ENCODE results near the gene PRDM1. TPM values are rescaled to one million over a fixed set of nuclear protein-coding genes. Genes with fewer than 3 reads are reported as not detected.

The PRDM1 gene
- total RNA-seq, 1 experiment from 2014 or later: 0.11 TPM

- Histone ChIP-seq H3K9me3 (ENCODE audit: low read length) (no peaks in the 10 kb centered on the region), H3K9ac (ENCODE audit: low read length) (peak overlapping the region; percentile 47), H3K27ac (ENCODE audit: low read length) (peak overlapping the region; percentile 76), H3K4me1 (ENCODE audit: low read length) (peaks cover 58% of the 10 kb centered on the region), H2AFZ (ENCODE audit: low read length) (peak overlapping the region; percentile 68), H3K36me3 (ENCODE audit: insufficient read depth, low read length) (no peaks in the 10 kb centered on the region), H3K79me2 (ENCODE audit: low read length) (no peaks in the 10 kb centered on the region), H3K27me3 (ENCODE audit: low read length) (peaks cover 2% of the 10 kb centered on the region; the same call in 1 of the 2 replicates), H4K20me1 (ENCODE audit: insufficient read depth, low read depth, low read length) (no peaks in the 10 kb centered on the region), H3K4me3 (ENCODE audit: low read length) (peak overlapping the region; percentile 69), H3K4me2 (ENCODE audit: low read depth, low read length, poor library complexity, severe bottlenecking) (peak overlapping the region; percentile 92), H3K9me2 (replicated peaks; ENCODE audit: insufficient read depth, low read length) (no peaks in the 10 kb centered on the region)
- DNase-seq: no peak
Observed at GRCh38 chr6:106084989-106085691, 996 bp upstream of the PRDM1 start.

GRCh38 chr6:106085692-106085983, 498 bp upstream of the PRDM1 start:
- Histone ChIP-seq H3K4me1 (ENCODE audit: low read length) (peaks cover 58% of the 10 kb centered on the region), H3K9me3 (ENCODE audit: low read length) (no peaks in the 10 kb centered on the region), H3K4me3 (ENCODE audit: low read length) (peak overlapping the region; percentile 69), H3K9me2 (replicated peaks; ENCODE audit: insufficient read depth, low read length) (no peaks in the 10 kb centered on the region), H3K4me2 (ENCODE audit: low read depth, low read length, poor library complexity, severe bottlenecking) (peak overlapping the region; percentile 92), H3K27me3 (ENCODE audit: low read length) (peaks cover 2% of the 10 kb centered on the region; the same call in 1 of the 2 replicates), H4K20me1 (ENCODE audit: insufficient read depth, low read depth, low read length) (no peaks in the 10 kb centered on the region), H2AFZ (ENCODE audit: low read length) (peak overlapping the region; percentile 68), H3K36me3 (ENCODE audit: insufficient read depth, low read length) (no peaks in the 10 kb centered on the region), H3K79me2 (ENCODE audit: low read length) (no peaks in the 10 kb centered on the region), H3K27ac (ENCODE audit: low read length) (peak overlapping the region; percentile 76), H3K9ac (ENCODE audit: low read length) (peak overlapping the region; percentile 47)
- DNase-seq: no peak

DNA sequence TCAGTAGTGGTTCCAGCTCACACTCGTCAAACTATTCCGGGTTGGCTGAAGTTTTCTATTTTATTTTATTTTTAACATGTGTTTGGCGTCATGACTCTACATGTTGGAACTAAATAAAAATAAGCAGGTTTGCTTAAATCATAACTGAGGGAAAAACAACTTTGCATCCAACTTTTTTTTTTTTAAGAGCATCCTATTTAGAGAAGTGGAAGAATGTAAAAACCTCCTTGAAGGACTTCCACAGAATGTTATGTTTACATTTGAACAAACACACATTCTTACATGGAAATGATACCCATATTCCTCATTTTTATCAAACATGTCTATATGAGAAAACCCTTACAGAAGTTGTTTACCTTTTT, 659 bp downstream of the PRDM1 start:
- no peaks in the 10 kb centered on the region for H3K36me3 ChIP-seq (ENCODE audit: insufficient read depth, low read length)
- H3K79me2 ChIP-seq (ENCODE audit: low read length): no peaks in the 10 kb centered on the region
- H3K4me2 ChIP-seq (ENCODE audit: low read depth, low read length, poor library complexity, severe bottlenecking): peak overlapping the region; percentile 92
- H3K9ac ChIP-seq (ENCODE audit: low read length): peak overlapping the region; percentile 47
- no peaks in the 10 kb centered on the region for H4K20me1 ChIP-seq (ENCODE audit: insufficient read depth, low read depth, low read length)
- no peak overlapping the region for H3K27ac ChIP-seq (ENCODE audit: low read length)
- no peaks in the 10 kb centered on the region for H3K9me2 ChIP-seq (replicated peaks; ENCODE audit: insufficient read depth, low read length)
- peak overlapping the region; percentile 69 for H3K4me3 ChIP-seq (ENCODE audit: low read length)
- H3K4me1 ChIP-seq (ENCODE audit: low read length): peaks cover 62% of the 10 kb centered on the region
- H3K27me3 ChIP-seq (ENCODE audit: low read length): peaks cover 2% of the 10 kb centered on the region; the same call in 1 of the 2 replicates
- no peaks in the 10 kb centered on the region for H3K9me3 ChIP-seq (ENCODE audit: low read length)
- no peak for DNase-seq
- H2AFZ ChIP-seq (ENCODE audit: low read length): no peak overlapping the region

- H3K36me3 ChIP-seq (ENCODE audit: insufficient read depth, low read length): no peaks in the 10 kb centered on the region
- H3K9ac ChIP-seq (ENCODE audit: low read length): peak overlapping the region; percentile 47
- peaks cover 62% of the 10 kb centered on the region for H3K4me1 ChIP-seq (ENCODE audit: low read length)
Observed at GRCh38 chr6:106087548-106088325, 1.6 kb downstream of the PRDM1 start.

GRCh38 chr6:106090001-106090400, 3.9 kb downstream of the PRDM1 start:
- Histone ChIP-seq H3K27me3 (ENCODE audit: low read length) (peaks cover 2% of the 10 kb centered on the region; the same call in 1 of the 2 replicates), H3K9me2 (replicated peaks; ENCODE audit: insufficient read depth, low read length) (no peaks in the 10 kb centered on the region), H3K79me2 (ENCODE audit: low read length) (no peaks in the 10 kb centered on the region), H3K27ac (ENCODE audit: low read length) (no peak overlapping the region), H3K36me3 (ENCODE audit: insufficient read depth, low read length) (no peaks in the 10 kb centered on the region), H2AFZ (ENCODE audit: low read length) (no peak overlapping the region), H3K9me3 (ENCODE audit: low read length) (no peaks in the 10 kb centered on the region), H3K9ac (ENCODE audit: low read length) (no peak overlapping the region), H3K4me2 (ENCODE audit: low read depth, low read length, poor library complexity, severe bottlenecking) (no peak overlapping the region), H3K4me1 (ENCODE audit: low read length) (peaks cover 50% of the 10 kb centered on the region), H4K20me1 (ENCODE audit: insufficient read depth, low read depth, low read length) (no peaks in the 10 kb centered on the region), H3K4me3 (ENCODE audit: low read length) (no peak overlapping the region)
- DNase-seq: peak; percentile 57

More at GRCh38 chr6:106087548-106088325, 1.6 kb downstream of the PRDM1 start:
- peaks cover 2% of the 10 kb centered on the region; the same call in 1 of the 2 replicates for H3K27me3 ChIP-seq (ENCODE audit: low read length)
- H2AFZ ChIP-seq (ENCODE audit: low read length): no peak overlapping the region
- H3K4me3 ChIP-seq (ENCODE audit: low read length): peak overlapping the region; percentile 69; the same call in 1 of the 2 replicates
- peak overlapping the region; percentile 92 for H3K4me2 ChIP-seq (ENCODE audit: low read depth, low read length, poor library complexity, severe bottlenecking)
- no peaks in the 10 kb centered on the region for H3K9me2 ChIP-seq (replicated peaks; ENCODE audit: insufficient read depth, low read length)
- no peak for DNase-seq
- no peaks in the 10 kb centered on the region for H4K20me1 ChIP-seq (ENCODE audit: insufficient read depth, low read depth, low read length)
- no peaks in the 10 kb centered on the region for H3K79me2 ChIP-seq (ENCODE audit: low read length)
- H3K9me3 ChIP-seq (ENCODE audit: low read length): no peaks in the 10 kb centered on the region
- no peak overlapping the region for H3K27ac ChIP-seq (ENCODE audit: low read length)

DNA sequence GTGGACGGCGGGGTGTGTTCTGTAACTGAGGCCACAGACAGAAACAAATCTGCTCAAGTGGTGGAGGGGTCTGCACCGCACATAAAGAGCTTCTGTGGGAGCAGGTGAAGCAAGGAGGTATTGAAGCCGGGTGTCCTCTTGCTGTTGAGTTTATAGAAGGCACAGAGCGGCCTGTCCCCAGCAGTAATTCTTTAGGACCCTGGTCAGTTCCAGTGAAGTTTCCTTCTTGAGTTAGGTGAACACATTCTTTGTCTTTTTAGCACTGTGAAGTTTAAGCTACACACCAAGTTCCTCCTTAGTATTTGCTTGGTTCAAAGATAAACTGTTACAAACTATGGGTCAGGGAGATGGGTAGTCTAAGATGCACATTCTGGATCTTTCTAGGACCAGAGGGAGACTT, 6.1 kb downstream of the PRDM1 start:
- no peak overlapping the region for H3K27ac ChIP-seq (ENCODE audit: low read length)
- H3K4me1 ChIP-seq (ENCODE audit: low read length): peaks cover 34% of the 10 kb centered on the region
- no peaks in the 10 kb centered on the region for H3K36me3 ChIP-seq (ENCODE audit: insufficient read depth, low read length)
- H3K9me3 ChIP-seq (ENCODE audit: low read length): no peaks in the 10 kb centered on the region
- no peak overlapping the region for H3K9ac ChIP-seq (ENCODE audit: low read length)
- H3K27me3 ChIP-seq (ENCODE audit: low read length): peaks cover 2% of the 10 kb centered on the region; the same call in 1 of the 2 replicates
- H3K4me3 ChIP-seq (ENCODE audit: low read length): no peak overlapping the region
- H3K9me2 ChIP-seq (replicated peaks; ENCODE audit: insufficient read depth, low read length): no peaks in the 10 kb centered on the region
- H2AFZ ChIP-seq (ENCODE audit: low read length): no peak overlapping the region
- no peak overlapping the region for H3K4me2 ChIP-seq (ENCODE audit: low read depth, low read length, poor library complexity, severe bottlenecking)
- H3K79me2 ChIP-seq (ENCODE audit: low read length): no peaks in the 10 kb centered on the region
- no peak for DNase-seq
- H4K20me1 ChIP-seq (ENCODE audit: insufficient read depth, low read depth, low read length): no peaks in the 10 kb centered on the region

- H2AFZ ChIP-seq (ENCODE audit: low read length): no peak overlapping the region
- H3K4me3 ChIP-seq (ENCODE audit: low read length): no peak overlapping the region
- no peaks in the 10 kb centered on the region for H3K36me3 ChIP-seq (ENCODE audit: insufficient read depth, low read length)
- H3K9me3 ChIP-seq (ENCODE audit: low read length): no peaks in the 10 kb centered on the region
- H3K4me2 ChIP-seq (ENCODE audit: low read depth, low read length, poor library complexity, severe bottlenecking): no peak overlapping the region
- H3K9me2 ChIP-seq (replicated peaks; ENCODE audit: insufficient read depth, low read length): no peaks in the 10 kb centered on the region
- H3K79me2 ChIP-seq (ENCODE audit: low read length): no peaks in the 10 kb centered on the region
- DNase-seq: no peak
- H3K9ac ChIP-seq (ENCODE audit: low read length): no peak overlapping the region
- H3K27ac ChIP-seq (ENCODE audit: low read length): no peak overlapping the region
- H4K20me1 ChIP-seq (ENCODE audit: insufficient read depth, low read depth, low read length): no peaks in the 10 kb centered on the region
- no peaks in the 10 kb centered on the region for H3K27me3 ChIP-seq (ENCODE audit: low read length)
- H3K4me1 ChIP-seq (ENCODE audit: low read length): peaks cover 48% of the 10 kb centered on the region
Observed at GRCh38 chr6:106094261-106094963, 8.3 kb downstream of the PRDM1 start.

- Histone ChIP-seq H3K27ac (ENCODE audit: low read length) (no peak overlapping the region), H3K4me2 (ENCODE audit: low read depth, low read length, poor library complexity, severe bottlenecking) (no peak overlapping the region), H2AFZ (ENCODE audit: low read length) (no peak overlapping the region), H4K20me1 (ENCODE audit: insufficient read depth, low read depth, low read length) (no peaks in the 10 kb centered on the region), H3K36me3 (ENCODE audit: insufficient read depth, low read length) (no peaks in the 10 kb centered on the region), H3K27me3 (ENCODE audit: low read length) (no peaks in the 10 kb centered on the region), H3K4me3 (ENCODE audit: low read length) (no peak overlapping the region), H3K9me3 (ENCODE audit: low read length) (no peaks in the 10 kb centered on the region), H3K4me1 (ENCODE audit: low read length) (peaks cover 45% of the 10 kb centered on the region), H3K79me2 (ENCODE audit: low read length) (no peaks in the 10 kb centered on the region), H3K9ac (ENCODE audit: low read length) (no peak overlapping the region), H3K9me2 (replicated peaks; ENCODE audit: insufficient read depth, low read length) (no peaks in the 10 kb centered on the region)
- DNase-seq: no peak
Observed at GRCh38 chr6:106094964-106095335, 8.8 kb downstream of the PRDM1 start.
